H1 (cell line): ENCODE measurements around the gene HDAC6. TPM values are rescaled to one million over a fixed set of nuclear protein-coding genes. Genes with fewer than 3 reads are reported as not detected.

Experiments used
- CTCF ChIA-PET: fragments of 300-600 bp; sonication (Branson Sonifier 250); formaldehyde crosslinking; loops from one replicate; lab custom pipeline; 2021; ENCODE audit not compliant: partially characterized antibody; lab: Charles Lee
- POLR2A ChIA-PET: fragments of 300-600 bp; sonication (Branson Sonifier 250); formaldehyde crosslinking; loops from one replicate; lab custom pipeline; 2021; ENCODE audit warnings: inconsistent platforms; ENCODE audit not compliant: partially characterized antibody; lab: Charles Lee
- DNase-seq, 2 experiments: peaks; one replicate each; pipeline versions ENCODE4 v3.0.0 to v3.0.0-alpha.2; 2010 to 2022; ENCODE audit warnings: low spot score in 2 of 2, low read depth in 1 of 2, mixed read lengths in 1 of 2
- FAIRE-seq: peaks from 2 replicates; lab custom pipeline; 2011; peaks lifted over from hg19 to GRCh38; lab: Jason Lieb, UNC
- H2AFZ ChIP-seq: 2 replicates; pipeline ENCODE4 v1.8.1; 2012; ENCODE audit warnings: low read length, inconsistent platforms
- H2AK5ac ChIP-seq: 2 replicates; pipeline ENCODE4 v1.6.1; 2013; ENCODE audit warnings: low read depth, low read length
- H2BK120ac ChIP-seq: replicated peaks from 2 replicates; pipeline ENCODE3; 2013; ENCODE audit warnings: low read depth, low read length, inconsistent platforms
- H2BK12ac ChIP-seq: 2 replicates; pipeline ENCODE4 v1.6.1; 2013; ENCODE audit warnings: low read depth, low read length
- H2BK15ac ChIP-seq: 2 replicates; pipeline ENCODE4 v1.6.1; 2013; ENCODE audit warnings: low read length
- H2BK20ac ChIP-seq: 2 replicates; pipeline ENCODE4 v1.6.1; 2013; ENCODE audit warnings: low read length
- H2BK5ac ChIP-seq: 2 replicates; pipeline ENCODE4 v1.6.1; 2013; ENCODE audit warnings: low read depth, low read length
- H3K14ac ChIP-seq: 2 replicates; pipeline ENCODE4 v1.6.1; 2013; ENCODE audit warnings: inconsistent platforms; ENCODE audit not compliant: insufficient read length
- H3K18ac ChIP-seq: 2 replicates; pipeline ENCODE4 v1.6.1; 2013; ENCODE audit warnings: low read length; ENCODE audit errors: extremely low read depth
- H3K23ac ChIP-seq: 2 replicates; pipeline ENCODE4 v1.6.1; 2013; ENCODE audit warnings: inconsistent platforms; ENCODE audit not compliant: insufficient read length
- H3K23me2 ChIP-seq: 2 replicates; pipeline ENCODE4 v1.6.1; 2013; ENCODE audit warnings: low read depth, low read length
- H3K27ac ChIP-seq: 2 replicates; pipeline ENCODE4 v1.6.1; 2011; ENCODE audit warnings: low read depth, low read length, inconsistent platforms
- H3K27me3 ChIP-seq, 4 experiments: replicated peaks in 1 of 4; 1 replicate in 1 of 4; 2 replicates in 3 of 4; pipeline versions ENCODE4 v1.6.1 to v1.8.1; 2011 to 2013; ENCODE audit warnings: low read length in 3 of 4, mild to moderate bottlenecking in 3 of 4, inconsistent platforms in 2 of 4, mixed read lengths in 2 of 4, moderate library complexity in 1 of 4; ENCODE audit not compliant: control insufficient read depth in 3 of 4, insufficient read depth in 3 of 4; ENCODE audit errors: extremely low read depth in 1 of 4
- H3K36me3 ChIP-seq, 4 experiments: 2 replicates each; pipeline versions ENCODE4 v1.6.1 to v1.8.1; 2011 to 2013; ENCODE audit warnings: mild to moderate bottlenecking in 4 of 4, low read length in 3 of 4, moderate library complexity in 2 of 4, control low read depth in 1 of 4, inconsistent platforms in 1 of 4; ENCODE audit not compliant: insufficient read depth in 4 of 4, control insufficient read depth in 2 of 4
- H3K4ac ChIP-seq: replicated peaks from 2 replicates; pipeline ENCODE3; 2013; ENCODE audit warnings: low read length, low read depth, mixed read lengths, inconsistent platforms; ENCODE audit not compliant: insufficient read length
- H3K4me1 ChIP-seq, 4 experiments: replicated peaks in 1 of 4; 1 replicate in 1 of 4; 2 replicates in 3 of 4; pipeline versions ENCODE4 v1.6.1 to v1.8.1; 2011 to 2013; ENCODE audit warnings: low read length in 3 of 4, inconsistent platforms in 2 of 4, mixed read lengths in 1 of 4; ENCODE audit not compliant: insufficient read depth in 4 of 4, control insufficient read depth in 3 of 4
- H3K4me2 ChIP-seq, 2 experiments: 2 replicates each; pipeline versions ENCODE4 v1.6.1 to v1.8.1; 2011 to 2013; ENCODE audit warnings: low read depth in 2 of 2, low read length in 2 of 2, control low read depth in 1 of 2, inconsistent platforms in 1 of 2, mild to moderate bottlenecking in 1 of 2; ENCODE audit not compliant: insufficient read depth in 1 of 2
- H3K4me3 ChIP-seq, 4 experiments: fragments of 200-600, 300-600 bp in 1 of 4; sonication (generic), shearing (Covaris generic), sonication (Bioruptor Twin) in 1 of 4; 2 replicates each; pipeline versions ENCODE4 v1.5.1 to v1.8.1; 2011 to 2016; ENCODE audit warnings: low read length in 4 of 4, low read depth in 3 of 4, control low read depth in 2 of 4, inconsistent platforms in 2 of 4, mild to moderate bottlenecking in 2 of 4, mixed read lengths in 1 of 4, moderate library complexity in 1 of 4; ENCODE audit not compliant: insufficient read depth in 2 of 4; ENCODE audit errors: extremely low read depth in 1 of 4
- H3K56ac ChIP-seq: replicated peaks from 2 replicates; pipeline ENCODE3; 2013; ENCODE audit warnings: low read depth, mild to moderate bottlenecking, mixed read lengths, low read length, inconsistent platforms; ENCODE audit not compliant: insufficient read length
- H3K79me1 ChIP-seq: 2 replicates; pipeline ENCODE4 v1.6.1; 2013; ENCODE audit warnings: low read depth, low read length, control low read depth
- H3K79me2 ChIP-seq, 2 experiments: 2 replicates each; pipeline versions ENCODE4 v1.6.1 to v1.8.1; 2012 to 2013; ENCODE audit warnings: low read length in 2 of 2, mild to moderate bottlenecking in 2 of 2, inconsistent platforms in 1 of 2; ENCODE audit not compliant: insufficient read depth in 2 of 2, control insufficient read depth in 1 of 2
- H3K9ac ChIP-seq, 4 experiments: replicated peaks in 1 of 4; 1 replicate in 1 of 4; 2 replicates in 3 of 4; pipeline versions ENCODE4 v1.6.1 to v1.8.1; 2011 to 2013; ENCODE audit warnings: low read depth in 3 of 4, low read length in 3 of 4, control low read depth in 2 of 4, mild to moderate bottlenecking in 2 of 4, moderate library complexity in 2 of 4, inconsistent platforms in 1 of 4; ENCODE audit errors: extremely low read depth in 1 of 4
- H3K9me3 ChIP-seq, 2 experiments: 2 replicates each; pipeline versions ENCODE4 v1.6.1 to v1.8.1; 2012 to 2013; ENCODE audit warnings: mild to moderate bottlenecking in 2 of 2, moderate library complexity in 2 of 2, control low read depth in 1 of 2, inconsistent platforms in 1 of 2, low read depth in 1 of 2, low read length in 1 of 2, mixed read lengths in 1 of 2; ENCODE audit not compliant: insufficient read depth in 2 of 2
- H4K20me1 ChIP-seq, 2 experiments: replicated peaks in 1 of 2; 2 replicates each; pipeline versions ENCODE3 to v1.8.1; 2011 to 2013; ENCODE audit warnings: inconsistent platforms in 2 of 2, low read length in 2 of 2, mild to moderate bottlenecking in 1 of 2; ENCODE audit not compliant: insufficient read depth in 2 of 2, control insufficient read depth in 1 of 2
- H4K5ac ChIP-seq: 2 replicates; pipeline ENCODE4 v1.6.1; 2013; ENCODE audit warnings: low read length, low read depth, mixed read lengths, inconsistent platforms; ENCODE audit not compliant: insufficient read length
- H4K8ac ChIP-seq: 2 replicates; pipeline ENCODE4 v1.8.0; 2013; ENCODE audit warnings: mild to moderate bottlenecking, moderate library complexity, low read length, inconsistent platforms; ENCODE audit not compliant: insufficient read depth; ENCODE audit errors: extremely low read depth
- H4K91ac ChIP-seq: replicated peaks from 2 replicates; pipeline ENCODE3; 2013; ENCODE audit warnings: low read length, mixed read lengths, inconsistent platforms; ENCODE audit not compliant: insufficient read length
- BCL11A ChIP-seq, 2 experiments: IDR thresholded peaks; one replicate each; pipeline ENCODE4 v1.6.1; 2011; ENCODE audit warnings: low read depth in 2 of 2, low read length in 2 of 2, mild to moderate bottlenecking in 2 of 2
- TAF7 ChIP-seq: optimal IDR thresholded peaks from 2 replicates; pipeline ENCODE3; 2011; ENCODE audit warnings: low read depth, mild to moderate bottlenecking, inconsistent platforms, low read length, moderate library complexity, borderline replicate concordance
- WGBS, 2 experiments: shearing (Covaris generic) in 1 of 2; methylation state at CpG; one replicate each; pipeline versions ENCODE4 v1.1.6 to v1.1.7; 2013 to 2015; ENCODE audit warnings: low lambda C conversion rate in 2 of 2, mixed read lengths in 2 of 2, inconsistent platforms in 1 of 2, low coverage in 1 of 2, missing lambda C conversion rate in 1 of 2; ENCODE audit not compliant: insufficient replicate concordance in 2 of 2, insufficient coverage in 1 of 2, insufficient read length in 1 of 2; ENCODE audit errors: extremely low coverage in 1 of 2, missing lambda C conversion rate in 1 of 2; 5-methylcytosine and 5-hydroxymethylcytosine counted together
- polyA plus RNA-seq, 7 experiments: library from polyadenylated mRNA; depleted of rRNA in 3 of 7; stranded (reverse) in 5 of 7; unstranded in 2 of 7; fragments of >200 nt in 5 of 7; fragments of 200-250 nt in 2 of 7; gene quantifications; 1 replicate in 5 of 7; 2 replicates in 1 of 7; 4 replicates in 1 of 7; pipeline versions ENCODE4 v1.2.1 to v1.2.3, GENCODE V29; 2011 to 2013; ENCODE audit warnings: missing spikeins in 2 of 7, mixed read lengths in 2 of 7
- total RNA-seq: library from RNA; stranded (reverse); fragmentation: NEBNext Ultra II Directional; extraction: Animal tissue kit (Norgen Biotek cat#: 25700); gene quantifications from 2 replicates; pipeline ENCODE4 v1.2.1, GENCODE V29; 2021

The HDAC6 gene
- total and polyA plus RNA-seq, 2 of the 8 experiments (the other 6 are each of a cell fraction or from before 2014, with no cell fraction given), result 34.0 to 51.8 TPM

DNA sequence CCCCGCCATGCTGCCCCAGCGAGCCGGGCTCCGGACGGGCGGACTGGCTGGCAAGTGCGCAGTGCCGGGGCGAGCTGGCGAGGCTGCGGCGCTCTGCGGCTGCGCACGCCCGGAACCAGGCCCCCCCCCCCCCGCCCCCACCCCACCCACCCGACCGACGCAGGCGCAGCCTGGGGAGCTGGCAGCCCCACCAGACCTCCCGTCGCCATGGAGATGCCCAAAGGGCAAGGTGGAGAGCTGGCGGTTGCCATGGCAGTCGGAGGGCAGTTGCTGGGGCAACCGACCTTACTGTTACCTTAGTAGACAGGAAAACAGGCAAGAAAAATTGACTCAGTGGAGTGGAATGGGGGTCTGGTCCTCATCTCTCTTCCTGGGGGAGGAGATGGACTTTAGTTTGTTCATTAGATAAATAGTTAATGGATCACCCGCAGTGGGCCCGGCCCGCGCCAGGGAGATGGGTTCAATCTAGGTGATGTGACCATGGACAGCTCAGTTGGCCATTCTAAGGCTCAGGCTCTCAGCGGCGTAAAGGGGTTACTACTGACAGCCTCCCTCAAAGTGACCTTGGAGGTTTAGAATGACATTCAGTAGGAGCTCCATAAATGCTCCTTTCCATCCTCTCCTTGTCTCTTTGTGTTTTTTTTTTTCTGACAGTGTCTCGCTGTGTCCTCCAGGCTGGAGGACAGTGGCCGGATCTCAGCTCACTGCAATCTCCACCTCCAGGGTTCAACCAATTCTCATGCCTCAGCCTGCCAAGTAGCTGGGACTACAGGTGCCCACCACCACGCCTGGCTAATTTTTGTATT lies 33.9 kb downstream of the HDAC6 start, which contains the start of gene PCSK1N:
Gene PCSK1N (minus strand): TSS at position 87 of the 806 bp plus-strand sequence. CDS start 78 bp downstream, at position 9.
- no peaks in the 10 kb centered on the region for H3K79me2 ChIP-seq
- H3K27ac ChIP-seq, result no peak within 1 kb of the TSS
- H2AK5ac ChIP-seq, result no peak within 1 kb of the TSS; the same call in 1 of the 2 replicates
- no peaks in the 10 kb centered on the region for H3K9me3 ChIP-seq
- no peak within 1 kb of the TSS for H3K23ac ChIP-seq
- no peak within 1 kb of the TSS for H3K18ac ChIP-seq
- no peak within 1 kb of the TSS for H2BK15ac ChIP-seq
- peaks cover 0 to 3% of the 10 kb centered on the region in 2 experiments for H4K20me1 ChIP-seq
- no peak for DNase-seq
- no peak within 1 kb of the TSS for H2BK5ac ChIP-seq
- H2BK120ac ChIP-seq, result no peak within 1 kb of the TSS
- H2BK12ac ChIP-seq, result no peak within 1 kb of the TSS
- H3K4me2 ChIP-seq, result peak within 1 kb of the TSS; percentile 85 to 87
- H4K91ac ChIP-seq, result no peak within 1 kb of the TSS
- peaks cover 0 to 8% (median 2%) of the 10 kb centered on the region in 4 experiments; a peak in 4 of 7 replicates for H3K4me1 ChIP-seq
- H3K4ac ChIP-seq, result no peak within 1 kb of the TSS
- H3K79me1 ChIP-seq, result no peaks in the 10 kb centered on the region
- no peak within 1 kb of the TSS for H4K5ac ChIP-seq
- H2BK20ac ChIP-seq, result no peak within 1 kb of the TSS
- H3K36me3 ChIP-seq, result no peaks in the 10 kb centered on the region
- peaks cover 11% of the 10 kb centered on the region; the same call in 1 of the 2 replicates for H3K23me2 ChIP-seq
- no peak within 1 kb of the TSS for H3K14ac ChIP-seq
- POLR2A ChIA-PET, result interaction anchor here (0.8 to 1.3 kb wide), 2 partner anchors 20 to 61 kb away, joined by 3 to 4 read pairs; partner anchors contain the start of genes PQBP1 and TIMM17B
- H2AFZ ChIP-seq, result no peak within 1 kb of the TSS
- no peak within 1 kb of the TSS for H3K9ac ChIP-seq
- WGBS, 2 experiments, result 80% methylated on average over 5 of the region's 35 CpGs; no CpG with 5 or more reads in 1 of the 2 experiments
- CTCF ChIA-PET, result interaction anchor here (1.6 kb wide), 1 partner anchor 9 kb away, joined by 4 read pairs; no protein-coding TSS in a partner anchor
- H3K27me3 ChIP-seq, result peaks cover 21 to 55% (median 44%) of the 10 kb centered on the region in 4 experiments
- H3K56ac ChIP-seq, result no peak within 1 kb of the TSS
- FAIRE-seq, result no peak
- peak within 1 kb of the TSS; percentile 22 to 61 (median 32) for H3K4me3 ChIP-seq
- H4K8ac ChIP-seq, result no peak within 1 kb of the TSS; the same call in 1 of the 2 replicates
- TF ChIP-seq TAF7 (no peak), BCL11A (IDR thresholded peaks at IDR 0.05; ENCODE audit: low read depth in 2 of 2, low read length in 2 of 2) (no peak)
